ENCODE measurements around the gene SLC13A2. TPM values are rescaled to one million over a fixed set of nuclear protein-coding genes. Genes with fewer than 3 reads are reported as not detected.
"Not testable (repeated sequence)": the region's sequence is repeated elsewhere in the genome, so short reads cannot be mapped to it uniquely, and the experiment has no call there.

Gene SLC13A2
- polyA plus RNA-seq = not detected

GRCh38 chr17:28473542-28473941, at the start of gene SLC13A2:
TSS of gene SLC13A2 (plus strand) at chr17:28473644. CDS start at chr17:28473713, 69 bp downstream.
- H3K4me3 Mint-ChIP-seq = peak within 1 kb of the TSS in 1 of 4 donors; percentile 81
- peaks cover 3% of the 10 kb centered on the region for H3K27me3 Mint-ChIP-seq
- H3K27ac Mint-ChIP-seq = no peak within 1 kb of the TSS
- H3K4me1 Mint-ChIP-seq = peaks cover 1 to 5% (median 2%) of the 10 kb centered on the region in 3 donors
- no peaks in the 10 kb centered on the region for H3K9me3 Mint-ChIP-seq
- no peaks in the 10 kb centered on the region for H3K36me3 Mint-ChIP-seq

- H3K4me1 Mint-ChIP-seq = no peaks in the 10 kb centered on the region
- H3K9me3 Mint-ChIP-seq = no peaks in the 10 kb centered on the region
- peaks cover 4% of the 10 kb centered on the region for H3K27me3 Mint-ChIP-seq
- H3K27ac Mint-ChIP-seq = no peak overlapping the region
- no peak overlapping the region for H3K4me3 Mint-ChIP-seq
- peaks cover 5% of the 10 kb centered on the region for H3K36me3 Mint-ChIP-seq
These were observed 48.2 kb upstream of the SLC13A2 start for GRCh38 chr17:28425206-28425605.

- Mint-ChIP-seq H3K4me1 (no peaks in the 10 kb centered on the region), H3K36me3 (peaks cover 5% of the 10 kb centered on the region), H3K9me3 (no peaks in the 10 kb centered on the region), H3K4me3 (no peak overlapping the region), H3K27me3 (peaks cover 4% of the 10 kb centered on the region), H3K27ac (no peak overlapping the region)
These were observed 47.3 kb upstream of the SLC13A2 start for GRCh38 chr17:28426081-28426519.

GRCh38 chr17:28427371-28427770, 46.1 kb upstream of the SLC13A2 start:
- H3K27me3 Mint-ChIP-seq = peaks cover 4% of the 10 kb centered on the region

GRCh38 chr17:28427982-28428381, 45.5 kb upstream of the SLC13A2 start:
- H3K27me3 Mint-ChIP-seq, H3K4me1 Mint-ChIP-seq, H3K36me3 Mint-ChIP-seq, H3K27ac Mint-ChIP-seq, H3K9me3 Mint-ChIP-seq, H3K4me3 Mint-ChIP-seq: not testable (repeated sequence)

More at GRCh38 chr17:28427371-28427770, 46.1 kb upstream of the SLC13A2 start:
- Mint-ChIP-seq H3K9me3 (no peaks in the 10 kb centered on the region), H3K4me1 (no peaks in the 10 kb centered on the region), H3K4me3 (no peak overlapping the region), H3K27ac (no peak overlapping the region), H3K36me3 (peaks cover 5% of the 10 kb centered on the region)

GRCh38 chr17:28433721-28434120, 39.7 kb upstream of the SLC13A2 start:
- Mint-ChIP-seq H3K4me3 (no peak overlapping the region), H3K9me3 (peaks cover 0 to 3% (median 0%) of the 10 kb centered on the region in 3 donors), H3K36me3 (peaks cover 4% of the 10 kb centered on the region), H3K27ac (no peak overlapping the region), H3K27me3 (peaks cover 4% of the 10 kb centered on the region), H3K4me1 (peaks cover 0 to 3% (median 0%) of the 10 kb centered on the region in 3 donors)

GRCh38 chr17:28434326-28434725, 39.1 kb upstream of the SLC13A2 start:
- not testable (repeated sequence) for H3K4me1 Mint-ChIP-seq, H3K9me3 Mint-ChIP-seq, H3K27me3 Mint-ChIP-seq, H3K36me3 Mint-ChIP-seq, H3K4me3 Mint-ChIP-seq, H3K27ac Mint-ChIP-seq

- Mint-ChIP-seq H3K36me3 (no peaks in the 10 kb centered on the region), H3K4me3 (peak overlapping the region in 1 of 4 donors; percentile 4), H3K4me1 (no peaks in the 10 kb centered on the region), H3K9me3 (no peaks in the 10 kb centered on the region), H3K27me3 (peaks cover 3% of the 10 kb centered on the region), H3K27ac (no peak overlapping the region)
These were observed 29.4 kb upstream of the SLC13A2 start for GRCh38 chr17:28443901-28444638.

GRCh38 chr17:28446716-28447395, 26.6 kb upstream of the SLC13A2 start:
- Mint-ChIP-seq H3K27ac (no peak overlapping the region), H3K4me3 (no peak overlapping the region), H3K9me3 (peaks cover 2 to 9% (median 4%) of the 10 kb centered on the region in 3 donors), H3K36me3 (no peaks in the 10 kb centered on the region), H3K27me3 (peaks cover 6% of the 10 kb centered on the region), H3K4me1 (no peaks in the 10 kb centered on the region)

GRCh38 chr17:28447396-28447760, 26.1 kb upstream of the SLC13A2 start:
- Mint-ChIP-seq H3K27me3 (peaks cover 6% of the 10 kb centered on the region), H3K9me3 (peaks cover 2 to 9% (median 4%) of the 10 kb centered on the region in 3 donors), H3K4me1 (no peaks in the 10 kb centered on the region), H3K4me3 (no peak overlapping the region), H3K27ac (no peak overlapping the region), H3K36me3 (no peaks in the 10 kb centered on the region)

GRCh38 chr17:28449859-28450258, 23.6 kb upstream of the SLC13A2 start:
- Mint-ChIP-seq H3K9me3 (peaks cover 2 to 9% (median 4%) of the 10 kb centered on the region in 3 donors), H3K4me3 (no peak overlapping the region)

GRCh38 chr17:28457890-28458289, 15.6 kb upstream of the SLC13A2 start:
- Mint-ChIP-seq H3K4me1 (no peaks in the 10 kb centered on the region), H3K36me3 (no peaks in the 10 kb centered on the region), H3K27ac (no peak overlapping the region), H3K4me3 (no peak overlapping the region), H3K9me3 (no peaks in the 10 kb centered on the region), H3K27me3 (peaks cover 5% of the 10 kb centered on the region)

More at GRCh38 chr17:28449859-28450258, 23.6 kb upstream of the SLC13A2 start:
- Mint-ChIP-seq H3K4me1 (no peaks in the 10 kb centered on the region), H3K27ac (no peak overlapping the region), H3K27me3 (peaks cover 10% of the 10 kb centered on the region), H3K36me3 (no peaks in the 10 kb centered on the region)

- not testable (repeated sequence) for H3K36me3 Mint-ChIP-seq, H3K4me3 Mint-ChIP-seq, H3K27me3 Mint-ChIP-seq, H3K4me1 Mint-ChIP-seq, H3K9me3 Mint-ChIP-seq, H3K27ac Mint-ChIP-seq
These were observed 14.6 kb upstream of the SLC13A2 start for GRCh38 chr17:28458881-28459280.

GRCh38 chr17:28460901-28461300, 12.5 kb upstream of the SLC13A2 start:
- H3K27me3 Mint-ChIP-seq = peaks cover 10% of the 10 kb centered on the region
- H3K4me1 Mint-ChIP-seq = no peaks in the 10 kb centered on the region
- no peak overlapping the region for H3K27ac Mint-ChIP-seq
- H3K36me3 Mint-ChIP-seq = no peaks in the 10 kb centered on the region
- no peak overlapping the region for H3K4me3 Mint-ChIP-seq
- no peaks in the 10 kb centered on the region for H3K9me3 Mint-ChIP-seq

GRCh38 chr17:28466001-28466400, 7.4 kb upstream of the SLC13A2 start:
- no peaks in the 10 kb centered on the region for H3K36me3 Mint-ChIP-seq
- peaks cover 0 to 6% (median 1%) of the 10 kb centered on the region in 3 donors for H3K4me1 Mint-ChIP-seq
- H3K27me3 Mint-ChIP-seq = peaks cover 11% of the 10 kb centered on the region
- no peak overlapping the region for H3K4me3 Mint-ChIP-seq
- H3K27ac Mint-ChIP-seq = no peak overlapping the region
- H3K9me3 Mint-ChIP-seq = no peaks in the 10 kb centered on the region

Measured in IgD-negative memory B cell (primary cell).